Transverse colon (tissue), 4 donors: Measurements from ENCODE around the gene APBB1IP. TPM values are rescaled to one million over a fixed set of nuclear protein-coding genes. Genes with fewer than 3 reads are reported as not detected.
"Not testable (repeated sequence)": the region's sequence is repeated elsewhere in the genome, so short reads cannot be mapped to it uniquely, and the experiment has no call there.

Experiments used
- DNase-seq: peaks from one replicate; pipeline ENCODE4 v3.0.0-alpha.2; 2019
- H3K27ac ChIP-seq, 4 donors: fragments of 200-600 bp; sonication (generic); 2 replicates each; pipeline ENCODE4 v1.5.1; 2016 to 2018; ENCODE audit warnings: inconsistent platforms in 4 of 4
- H3K27me3 ChIP-seq: fragments of 200-600 bp; sonication (generic); 2 replicates; pipeline ENCODE4 v1.5.1; 2017; ENCODE audit warnings: inconsistent platforms
- H3K36me3 ChIP-seq, 4 donors: fragments of 200-600 bp; sonication (generic); 2 replicates each; pipeline ENCODE4 v1.5.1; 2017 to 2019; ENCODE audit warnings: inconsistent platforms in 4 of 4
- H3K4me1 ChIP-seq, 4 donors: fragments of 200-600 bp; sonication (generic); 2 replicates each; pipeline ENCODE4 v1.5.1; 2017 to 2020; ENCODE audit warnings: inconsistent platforms in 4 of 4
- H3K4me3 ChIP-seq, 4 donors: fragments of 200-600 bp; sonication (generic); 1 replicate in 1 of 4; 2 replicates in 3 of 4; pipeline versions ENCODE4 v1.5.1 to v1.6.1; 2017 to 2019; ENCODE audit warnings: inconsistent platforms in 4 of 4
- H3K9me3 ChIP-seq, 2 donors: fragments of 200-600 bp; sonication (generic); 2 replicates each; pipeline ENCODE4 v1.5.1; 2017 to 2019; ENCODE audit warnings: inconsistent platforms in 2 of 2
- EP300 ChIP-seq: sonication (generic); formaldehyde crosslinking; IDR thresholded peaks from one replicate; pipeline ENCODE4 v1.6.1; 2017; ENCODE audit warnings: antibody characterized with exemption, low read depth
- POLR2A ChIP-seq: fragments of 450-650 bp; IDR thresholded peaks from one replicate; pipeline ENCODE4 v1.6.1; 2016; ENCODE audit warnings: antibody characterized with exemption, mild to moderate bottlenecking, moderate library complexity
- POLR2AphosphoS5 ChIP-seq, 3 donors: sonication (generic); formaldehyde crosslinking; IDR thresholded peaks; one replicate each; pipeline ENCODE4 v1.6.1; 2016; ENCODE audit warnings: antibody characterized with exemption in 3 of 3
- WGBS, 2 donors: methylation state at CpG; one replicate each; pipeline ENCODE4 v1.1.5; 2018; ENCODE audit warnings: low coverage in 1 of 2; 5-methylcytosine and 5-hydroxymethylcytosine counted together
- in situ Hi-C, 4 donors: fragments of 200-750 bp; cut with MboI; loops; one replicate each; pipeline versions ENCODE4 v1.15.0 to v1.15.1; 2017; ENCODE audit warnings: low sequenced_read_pairs in 3 of 4, low pct_ligation_motif_present in 1 of 4, low pct_unique_long_range_greater_than_20kb in 1 of 4
- intact Hi-C: fragments of 100-400 bp; cut with DNase I; formaldehyde crosslinking; loops from one replicate; pipeline ENCODE4 v1.15.1; 2023; ENCODE audit warnings: low total_unique reads
- total RNA-seq, 4 donors: library from RNA; depleted of rRNA; stranded (reverse); fragments of >200 nt; gene quantifications; one replicate each; pipeline ENCODE4 v1.1.0, GENCODE V29; 2016
- TF ChIP-seq, protein P1 (sequence below), 5 experiments: fragments of 200-600 bp in 3 of 5; fragments of 450-650 bp in 2 of 5; sonication (generic) in 3 of 5; IDR thresholded peaks; 1 replicate in 2 of 5; 2 replicates in 3 of 5; pipeline ENCODE4 v1.5.1; 2016 to 2017; ENCODE audit warnings: antibody characterized with exemption in 5 of 5, inconsistent platforms in 3 of 5, mild to moderate bottlenecking in 2 of 5, moderate library complexity in 1 of 5

Gene APBB1IP
- total RNA-seq, 4 donors from 2014 or later = 2.5 to 7.6 (median 6.4) TPM; not detected in 1

GRCh38 chr10:26468700-26469099 is 30.6 kb downstream of the APBB1IP start:
- Histone ChIP-seq H3K27me3 (no peaks in the 10 kb centered on the region), H3K9me3 (no peaks in the 10 kb centered on the region), H3K4me3 (no peak overlapping the region), H3K36me3 (no peaks in the 10 kb centered on the region), H3K27ac (no peak overlapping the region), H3K4me1 (no peaks in the 10 kb centered on the region)
- DNase-seq = peak; percentile 33
- WGBS, 2 donors = 65 to 91% methylated on average over 2 to 6 of the region's 6 CpGs
- TF ChIP-seq, protein P1, sequence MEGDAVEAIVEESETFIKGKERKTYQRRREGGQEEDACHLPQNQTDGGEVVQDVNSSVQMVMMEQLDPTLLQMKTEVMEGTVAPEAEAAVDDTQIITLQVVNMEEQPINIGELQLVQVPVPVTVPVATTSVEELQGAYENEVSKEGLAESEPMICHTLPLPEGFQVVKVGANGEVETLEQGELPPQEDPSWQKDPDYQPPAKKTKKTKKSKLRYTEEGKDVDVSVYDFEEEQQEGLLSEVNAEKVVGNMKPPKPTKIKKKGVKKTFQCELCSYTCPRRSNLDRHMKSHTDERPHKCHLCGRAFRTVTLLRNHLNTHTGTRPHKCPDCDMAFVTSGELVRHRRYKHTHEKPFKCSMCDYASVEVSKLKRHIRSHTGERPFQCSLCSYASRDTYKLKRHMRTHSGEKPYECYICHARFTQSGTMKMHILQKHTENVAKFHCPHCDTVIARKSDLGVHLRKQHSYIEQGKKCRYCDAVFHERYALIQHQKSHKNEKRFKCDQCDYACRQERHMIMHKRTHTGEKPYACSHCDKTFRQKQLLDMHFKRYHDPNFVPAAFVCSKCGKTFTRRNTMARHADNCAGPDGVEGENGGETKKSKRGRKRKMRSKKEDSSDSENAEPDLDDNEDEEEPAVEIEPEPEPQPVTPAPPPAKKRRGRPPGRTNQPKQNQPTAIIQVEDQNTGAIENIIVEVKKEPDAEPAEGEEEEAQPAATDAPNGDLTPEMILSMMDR (IDR thresholded peaks at IDR 0.05) = no peak
- TF ChIP-seq POLR2AphosphoS5 (IDR thresholded peaks at IDR 0.05) = no peak
- intact Hi-C loops (no loop called here), in situ Hi-C loops (no loop called here)

GRCh38 chr10:26472492-26472778 is 34.3 kb downstream of the APBB1IP start:
- no peak for DNase-seq
- 77 to 81% methylated on average over 5 of the region's 5 CpGs for WGBS, 2 donors
- in situ Hi-C loops = no loop called here
- Histone ChIP-seq H3K36me3 (no peaks in the 10 kb centered on the region), H3K4me3 (no peak overlapping the region), H3K4me1 (no peaks in the 10 kb centered on the region), H3K9me3 (no peaks in the 10 kb centered on the region), H3K27me3 (no peaks in the 10 kb centered on the region), H3K27ac (no peak overlapping the region)
- TF ChIP-seq POLR2AphosphoS5 (IDR thresholded peaks at IDR 0.05) (no peak), POLR2A (no peak), EP300 (no peak)
- TF ChIP-seq, protein P1 (IDR thresholded peaks at IDR 0.05) = no peak
- intact Hi-C loops = no loop called here

- no peaks in the 10 kb centered on the region for H3K9me3 ChIP-seq
- H3K4me1 ChIP-seq = no peaks in the 10 kb centered on the region
- 63 to 69% methylated on average over 1 of the region's 1 CpG for WGBS, 2 donors
- no peak for DNase-seq
- peak overlapping the region in 1 of 4 donors; percentile 55 for H3K27ac ChIP-seq
- H3K27me3 ChIP-seq = no peaks in the 10 kb centered on the region
- no peaks in the 10 kb centered on the region for H3K36me3 ChIP-seq
- intact Hi-C loops = no loop called here
- in situ Hi-C loops = no loop called here
- H3K4me3 ChIP-seq = no peak overlapping the region
- TF ChIP-seq POLR2AphosphoS5 (IDR thresholded peaks at IDR 0.05) = no peak
- TF ChIP-seq POLR2A = no peak
- TF ChIP-seq EP300 = no peak
- TF ChIP-seq, protein P1 (IDR thresholded peaks at IDR 0.05) = no peak
Observed at GRCh38 chr10:26474026-26474425, 35.9 kb downstream of the APBB1IP start.

- H3K9me3 ChIP-seq, H3K4me1 ChIP-seq, H3K27me3 ChIP-seq, H3K36me3 ChIP-seq, in situ Hi-C loops, intact Hi-C loops, H3K4me3 ChIP-seq, DNase-seq: not testable (repeated sequence)
- WGBS, 2 donors = 75 to 85% methylated on average over 2 to 8 of the region's 8 CpGs
- peak overlapping the region in 2 of 4 donors; percentile 34 to 55 for H3K27ac ChIP-seq
Observed at GRCh38 chr10:26474845-26475244, 36.7 kb downstream of the APBB1IP start.

DNA sequence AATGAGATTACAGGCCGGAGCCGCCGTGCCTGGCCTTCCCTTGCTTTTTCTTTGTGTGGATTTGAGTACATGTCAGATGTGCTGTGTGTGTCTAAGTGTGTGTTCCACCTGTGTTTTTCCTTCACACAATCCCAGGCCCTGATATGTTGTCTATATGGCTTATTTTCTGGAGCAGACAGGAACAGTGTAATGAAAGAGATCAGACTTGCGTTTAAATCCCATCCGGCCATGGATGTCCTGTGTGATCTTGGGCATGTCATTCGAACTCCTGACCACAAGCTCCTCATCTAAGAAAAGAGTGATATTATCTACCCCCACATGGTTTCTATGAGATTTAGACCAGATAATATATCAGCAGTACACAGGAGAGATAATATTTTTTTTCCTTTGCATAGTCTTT is 37.2 kb downstream of the APBB1IP start:
- no peaks in the 10 kb centered on the region for H3K36me3 ChIP-seq
- DNase-seq = no peak
- 52 to 57% methylated on average over 6 of the region's 6 CpGs for WGBS, 2 donors
- in situ Hi-C loops = no loop called here
- no peaks in the 10 kb centered on the region for H3K27me3 ChIP-seq
- intact Hi-C loops = no loop called here
- H3K4me3 ChIP-seq = no peak overlapping the region
- TF ChIP-seq POLR2A = no peak
- no peak for TF ChIP-seq POLR2AphosphoS5 (IDR thresholded peaks at IDR 0.05)
- TF ChIP-seq, protein P1 (IDR thresholded peaks at IDR 0.05) = no peak
- TF ChIP-seq EP300 = no peak
- peaks cover 0 to 6% (median 2%) of the 10 kb centered on the region in 4 donors for H3K4me1 ChIP-seq
- H3K27ac ChIP-seq = peak overlapping the region in 2 of 4 donors; percentile 34 to 40
- no peaks in the 10 kb centered on the region for H3K9me3 ChIP-seq
